Liver (tissue), 9 donors: ENCODE data around the gene CIDEB. TPM values are rescaled to one million over a fixed set of nuclear protein-coding genes. Genes with fewer than 3 reads are reported as not detected.

Source experiments
- DNase-seq: peaks from one replicate; pipeline ENCODE4 v3.0.0-alpha.2; 2017; ENCODE audit warnings: low spot score
- H3K27ac ChIP-seq, 2 donors: one replicate each; pipeline ENCODE4 v1.7.0; 2013; ENCODE audit warnings: inconsistent platforms in 2 of 2, low read length in 2 of 2, control low read depth in 1 of 2, low read depth in 1 of 2, mild to moderate bottlenecking in 1 of 2
- H3K27me3 ChIP-seq, 4 donors: one replicate each; pipeline versions ENCODE4 v1.6.1 to v1.7.0; 2013; ENCODE audit warnings: low read length in 3 of 4, inconsistent platforms in 1 of 4, mild to moderate bottlenecking in 1 of 4, moderate library complexity in 1 of 4; ENCODE audit not compliant: control insufficient read depth in 4 of 4, insufficient read depth in 4 of 4
- H3K36me3 ChIP-seq, 4 donors: one replicate each; pipeline versions ENCODE4 v1.6.1 to v1.7.0; 2013; ENCODE audit warnings: low read length in 3 of 4, mild to moderate bottlenecking in 3 of 4, low read depth in 1 of 4, moderate library complexity in 1 of 4; ENCODE audit not compliant: control insufficient read depth in 4 of 4, insufficient read depth in 3 of 4
- H3K4me1 ChIP-seq, 4 donors: one replicate each; pipeline versions ENCODE4 v1.6.1 to v1.7.0; 2013; ENCODE audit warnings: low read length in 3 of 4, mild to moderate bottlenecking in 3 of 4, moderate library complexity in 1 of 4; ENCODE audit not compliant: control insufficient read depth in 4 of 4, insufficient read depth in 4 of 4
- H3K4me3 ChIP-seq, 3 donors: one replicate each; pipeline versions ENCODE4 v1.6.1 to v1.7.0; 2013; ENCODE audit warnings: low read length in 3 of 3, control low read depth in 1 of 3, low read depth in 1 of 3, mild to moderate bottlenecking in 1 of 3
- H3K9ac ChIP-seq, 2 donors: one replicate each; pipeline ENCODE4 v1.7.0; 2013; ENCODE audit warnings: low read length in 2 of 2, mild to moderate bottlenecking in 2 of 2, moderate library complexity in 2 of 2, control low read depth in 1 of 2, low read depth in 1 of 2
- H3K9me3 ChIP-seq, 4 donors: one replicate each; pipeline versions ENCODE4 v1.6.1 to v1.7.0; 2013; ENCODE audit warnings: low read length in 3 of 4; ENCODE audit not compliant: control insufficient read depth in 4 of 4
- EGR1 ChIP-seq, 2 donors: IDR thresholded peaks; 2 replicates each; pipeline ENCODE4 v1.6.1; 2016 to 2018; ENCODE audit warnings: antibody characterized with exemption in 2 of 2, low read depth in 2 of 2
- FOXA2 ChIP-seq: IDR thresholded peaks from 2 replicates; pipeline ENCODE4 v1.6.1; 2016; ENCODE audit warnings: antibody characterized with exemption
- GABPA ChIP-seq, 2 donors: IDR thresholded peaks in 1 of 2; conservative IDR thresholded peaks in 1 of 2; 2 replicates each; pipeline ENCODE4 v1.6.1; 2016; ENCODE audit warnings: antibody characterized with exemption in 2 of 2, mild to moderate bottlenecking in 1 of 2, moderate library complexity in 1 of 2
- MAX ChIP-seq: IDR thresholded peaks from 2 replicates; pipeline ENCODE4 v1.6.1; 2016; ENCODE audit warnings: antibody characterized with exemption
- NR2F2 ChIP-seq: IDR thresholded peaks from 2 replicates; pipeline ENCODE4 v1.6.1; 2016; ENCODE audit warnings: antibody characterized with exemption
- RXRA ChIP-seq, 2 donors: IDR thresholded peaks; 2 replicates each; pipeline ENCODE4 v1.6.1; 2017 to 2018; ENCODE audit warnings: antibody characterized with exemption in 2 of 2, mild to moderate bottlenecking in 1 of 2
- SP1 ChIP-seq: IDR thresholded peaks from 2 replicates; pipeline ENCODE4 v1.6.1; 2018; ENCODE audit warnings: antibody characterized with exemption, mild to moderate bottlenecking
- WGBS: extraction: QIAGEN DNeasy Blood & Tissue Kit; methylation state at CpG from one replicate; pipeline ENCODE4 v1.1.7; 2013; 5-methylcytosine and 5-hydroxymethylcytosine counted together
- polyA plus RNA-seq, 2 donors: library from polyadenylated mRNA; stranded (reverse) in 1 of 2; unstranded in 1 of 2; fragments of 200-250 nt in 1 of 2; fragments of >200 nt in 1 of 2; fragmentation: Nextera tagmentation in 1 of 2; extraction: Ambion mirVana in 1 of 2; gene quantifications; one replicate each; pipeline versions ENCODE4 v1.2.1 to v1.2.3, GENCODE V29; 2013 to 2015
- total RNA-seq, 2 donors: library from RNA; depleted of rRNA; stranded (reverse); fragments of >200 nt; gene quantifications; one replicate each; pipeline ENCODE4 v1.2.3, GENCODE V29; 2014
- TF ChIP-seq, protein P1 (sequence below): IDR thresholded peaks from 2 replicates; pipeline ENCODE4 v1.6.1; 2016; ENCODE audit warnings: antibody characterized with exemption
- TF ChIP-seq, protein P2 (sequence below): IDR thresholded peaks from 2 replicates; pipeline ENCODE4 v1.6.1; 2016; ENCODE audit warnings: antibody characterized with exemption, mild to moderate bottlenecking
- donor health status: healthy.
- donor health status: healthy.
- donor health status: healthy.
- donor health status: healthy.
- donor health status: healthy.

CIDEB gene
- total and polyA plus RNA-seq, 4 donors: 32.1 to 312 (median 159) TPM

DNA sequence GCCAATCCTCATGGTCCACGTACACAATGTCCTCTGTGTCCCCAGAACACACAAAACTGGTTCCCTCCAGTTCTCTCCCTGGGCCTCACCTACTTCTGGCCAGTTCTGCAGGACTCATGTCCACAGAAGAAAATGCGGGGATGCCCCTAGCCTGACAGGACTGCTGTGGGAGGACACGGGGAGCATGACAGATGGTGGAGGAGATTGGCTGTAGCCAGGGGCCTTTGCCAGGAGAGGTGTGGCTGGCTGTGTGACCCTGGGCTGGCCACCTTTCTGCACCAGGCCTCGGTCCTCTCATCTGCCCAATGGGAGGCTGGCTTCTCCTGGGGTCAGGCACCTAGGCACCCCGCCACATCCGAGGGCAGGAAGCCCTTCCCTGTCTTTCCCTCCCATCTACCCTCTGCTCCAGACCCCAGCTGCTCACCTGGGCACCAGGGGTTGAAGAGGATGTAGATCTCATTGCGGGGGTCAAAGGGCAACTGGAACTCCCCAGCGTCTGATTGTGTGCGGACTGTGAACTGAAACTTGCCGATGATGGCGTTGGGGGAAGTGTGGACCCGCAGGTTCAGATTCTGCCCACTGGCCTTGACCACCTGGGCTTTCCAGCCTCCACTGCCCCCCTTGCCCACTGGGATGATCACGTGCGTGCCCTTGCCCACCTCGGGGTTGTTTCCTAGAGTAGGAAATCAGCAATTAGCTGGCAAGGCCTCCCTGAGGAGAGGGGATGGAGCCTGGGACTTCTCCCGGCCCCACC lies 47.6 kb downstream of the CIDEB start (continued):
- TF ChIP-seq EGR1 (IDR thresholded peaks at IDR 0.05; ENCODE audit: low read depth in 2 of 2) (no peak), MAX (no peak), NR2F2 (no peak)

DNA sequence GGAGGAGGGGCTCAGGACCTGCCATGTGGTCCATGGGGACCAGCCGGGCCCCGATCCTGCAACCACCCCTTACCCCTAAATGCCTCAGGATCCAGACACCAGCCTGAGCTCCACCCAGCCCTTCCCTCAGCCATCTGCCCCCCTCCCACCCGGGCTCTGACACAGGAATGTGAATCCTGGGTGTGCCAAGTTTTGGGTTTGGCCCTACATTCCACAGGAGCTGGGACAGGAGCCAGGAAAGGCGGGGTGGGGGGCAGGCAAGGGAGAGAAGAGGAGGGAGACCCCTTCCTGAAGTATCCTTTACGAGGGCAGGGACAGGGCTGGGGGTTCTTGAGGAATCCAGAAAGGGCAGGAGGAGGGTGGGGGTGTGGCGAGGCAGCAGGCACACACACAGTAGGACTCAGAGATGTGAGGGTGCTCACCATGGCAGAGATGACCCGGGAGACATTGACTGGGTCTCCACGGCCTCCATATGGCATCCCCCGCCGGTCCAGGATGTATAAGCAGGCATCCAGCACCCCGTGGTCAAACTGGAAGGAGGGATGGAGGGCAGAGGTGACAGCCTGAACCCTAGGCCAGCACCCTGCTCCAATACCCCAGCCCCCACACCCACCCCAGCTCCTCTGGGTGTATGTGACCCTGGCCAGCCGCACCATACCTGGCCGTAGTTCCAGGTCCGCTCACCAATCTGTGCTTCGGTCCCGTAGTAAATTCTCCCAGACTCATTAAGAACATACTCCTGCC lies 48.3 kb downstream of the CIDEB start:
- Histone ChIP-seq H3K4me1 (no peaks in the 10 kb centered on the region), H3K36me3 (peaks cover 0 to 9% (median 0%) of the 10 kb centered on the region in 4 donors), H3K9me3 (no peaks in the 10 kb centered on the region), H3K4me3 (no peak overlapping the region), H3K9ac (no peak overlapping the region), H3K27me3 (no peaks in the 10 kb centered on the region), H3K27ac (no peak overlapping the region)
- TF ChIP-seq NR2F2: no peak
- TF ChIP-seq, protein P1, sequence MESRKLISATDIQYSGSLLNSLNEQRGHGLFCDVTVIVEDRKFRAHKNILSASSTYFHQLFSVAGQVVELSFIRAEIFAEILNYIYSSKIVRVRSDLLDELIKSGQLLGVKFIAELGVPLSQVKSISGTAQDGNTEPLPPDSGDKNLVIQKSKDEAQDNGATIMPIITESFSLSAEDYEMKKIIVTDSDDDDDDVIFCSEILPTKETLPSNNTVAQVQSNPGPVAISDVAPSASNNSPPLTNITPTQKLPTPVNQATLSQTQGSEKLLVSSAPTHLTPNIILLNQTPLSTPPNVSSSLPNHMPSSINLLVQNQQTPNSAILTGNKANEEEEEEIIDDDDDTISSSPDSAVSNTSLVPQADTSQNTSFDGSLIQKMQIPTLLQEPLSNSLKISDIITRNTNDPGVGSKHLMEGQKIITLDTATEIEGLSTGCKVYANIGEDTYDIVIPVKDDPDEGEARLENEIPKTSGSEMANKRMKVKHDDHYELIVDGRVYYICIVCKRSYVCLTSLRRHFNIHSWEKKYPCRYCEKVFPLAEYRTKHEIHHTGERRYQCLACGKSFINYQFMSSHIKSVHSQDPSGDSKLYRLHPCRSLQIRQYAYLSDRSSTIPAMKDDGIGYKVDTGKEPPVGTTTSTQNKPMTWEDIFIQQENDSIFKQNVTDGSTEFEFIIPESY: no peak
- TF ChIP-seq FOXA2: no peak
- TF ChIP-seq, protein P2, sequence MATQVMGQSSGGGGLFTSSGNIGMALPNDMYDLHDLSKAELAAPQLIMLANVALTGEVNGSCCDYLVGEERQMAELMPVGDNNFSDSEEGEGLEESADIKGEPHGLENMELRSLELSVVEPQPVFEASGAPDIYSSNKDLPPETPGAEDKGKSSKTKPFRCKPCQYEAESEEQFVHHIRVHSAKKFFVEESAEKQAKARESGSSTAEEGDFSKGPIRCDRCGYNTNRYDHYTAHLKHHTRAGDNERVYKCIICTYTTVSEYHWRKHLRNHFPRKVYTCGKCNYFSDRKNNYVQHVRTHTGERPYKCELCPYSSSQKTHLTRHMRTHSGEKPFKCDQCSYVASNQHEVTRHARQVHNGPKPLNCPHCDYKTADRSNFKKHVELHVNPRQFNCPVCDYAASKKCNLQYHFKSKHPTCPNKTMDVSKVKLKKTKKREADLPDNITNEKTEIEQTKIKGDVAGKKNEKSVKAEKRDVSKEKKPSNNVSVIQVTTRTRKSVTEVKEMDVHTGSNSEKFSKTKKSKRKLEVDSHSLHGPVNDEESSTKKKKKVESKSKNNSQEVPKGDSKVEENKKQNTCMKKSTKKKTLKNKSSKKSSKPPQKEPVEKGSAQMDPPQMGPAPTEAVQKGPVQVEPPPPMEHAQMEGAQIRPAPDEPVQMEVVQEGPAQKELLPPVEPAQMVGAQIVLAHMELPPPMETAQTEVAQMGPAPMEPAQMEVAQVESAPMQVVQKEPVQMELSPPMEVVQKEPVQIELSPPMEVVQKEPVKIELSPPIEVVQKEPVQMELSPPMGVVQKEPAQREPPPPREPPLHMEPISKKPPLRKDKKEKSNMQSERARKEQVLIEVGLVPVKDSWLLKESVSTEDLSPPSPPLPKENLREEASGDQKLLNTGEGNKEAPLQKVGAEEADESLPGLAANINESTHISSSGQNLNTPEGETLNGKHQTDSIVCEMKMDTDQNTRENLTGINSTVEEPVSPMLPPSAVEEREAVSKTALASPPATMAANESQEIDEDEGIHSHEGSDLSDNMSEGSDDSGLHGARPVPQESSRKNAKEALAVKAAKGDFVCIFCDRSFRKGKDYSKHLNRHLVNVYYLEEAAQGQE: no peak
- TF ChIP-seq EGR1 (IDR thresholded peaks at IDR 0.05; ENCODE audit: low read depth in 2 of 2): no peak
- no peak for TF ChIP-seq GABPA (IDR thresholded peaks at IDR 0.05 in 1 of 2, conservative IDR thresholded peaks at IDR 0.05 in 1 of 2)
- no peak for TF ChIP-seq RXRA (IDR thresholded peaks at IDR 0.05)
- DNase-seq: no peak
- WGBS: 87% methylated on average over 16 of the region's 16 CpGs

DNA sequence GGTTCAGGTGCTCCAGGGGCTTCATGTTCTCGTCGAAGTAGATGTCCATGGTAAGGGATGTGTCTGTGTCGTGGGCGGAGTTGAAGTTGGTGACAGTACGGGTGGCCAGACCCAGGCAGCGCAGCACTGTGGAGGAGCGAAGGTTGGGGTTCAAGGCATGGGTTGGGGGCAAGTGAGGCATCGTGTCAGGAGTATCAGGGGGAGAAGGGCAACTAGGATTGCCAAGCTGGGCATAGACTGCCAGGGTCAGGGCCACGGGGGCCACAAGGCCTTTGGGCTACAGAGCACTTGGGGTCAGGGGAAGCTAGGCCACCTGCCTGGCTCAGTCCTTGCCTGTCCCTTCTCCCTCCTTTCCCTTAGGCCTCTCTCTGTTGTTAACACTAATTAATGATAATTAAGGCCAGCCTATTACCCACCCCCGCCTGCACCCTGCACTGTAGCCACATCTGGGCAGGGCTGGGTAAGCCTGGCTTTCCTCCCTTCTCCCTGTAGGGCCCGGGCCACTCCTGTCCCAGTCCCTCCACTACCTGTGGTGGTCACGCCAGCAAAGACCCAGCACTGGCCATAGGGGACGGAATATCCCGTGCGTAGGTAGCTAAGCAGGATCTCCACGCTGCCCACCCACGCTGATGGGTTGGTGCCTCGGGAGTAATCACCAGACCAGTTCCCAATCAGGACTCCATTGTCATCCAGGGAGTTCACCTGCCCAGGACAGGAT lies 49.1 kb downstream of the CIDEB start:
- no peak overlapping the region for H3K9ac ChIP-seq
- no peak for TF ChIP-seq SP1
- no peaks in the 10 kb centered on the region for H3K4me1 ChIP-seq
- H3K27me3 ChIP-seq: no peaks in the 10 kb centered on the region
- 91% methylated on average over 18 of the region's 18 CpGs for WGBS
- peaks cover 0 to 9% (median 1%) of the 10 kb centered on the region in 4 donors for H3K36me3 ChIP-seq
- H3K9me3 ChIP-seq: no peaks in the 10 kb centered on the region
- DNase-seq: no peak
- H3K27ac ChIP-seq: no peak overlapping the region
- H3K4me3 ChIP-seq: no peak overlapping the region
